ENCODE measurements around the gene ASIC2. TPM values are rescaled to one million over a fixed set of nuclear protein-coding genes. Genes with fewer than 3 reads are reported as not detected.

The ASIC2 gene
- total RNA-seq, 1 experiment from 2014 or later = not detected

DNA sequence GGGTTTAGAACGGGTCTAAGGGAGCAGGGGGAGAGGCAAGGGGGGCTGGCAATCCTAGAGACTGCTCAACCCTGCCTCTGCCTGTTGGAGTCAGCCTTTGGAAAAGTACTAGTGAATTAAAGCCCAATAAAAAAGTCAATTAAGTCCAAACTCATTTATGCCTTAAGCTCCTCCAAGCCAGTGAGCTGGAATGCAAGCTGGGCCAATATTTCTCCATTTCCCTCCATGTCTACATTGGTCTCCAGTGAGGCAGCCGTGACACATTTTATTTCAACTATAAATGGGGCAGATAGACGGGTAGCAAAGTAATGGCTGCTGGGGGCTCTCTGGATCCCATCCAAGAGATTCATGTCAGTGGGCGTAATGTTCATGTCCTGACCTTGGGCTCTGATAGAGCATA, 157.4 kb downstream of the ASIC2 start (continued):
- TF ChIP-seq ZNF274 (IDR thresholded peaks at IDR 0.05; ENCODE audit: low read depth, low read length) (no peak), RAD21 (IDR thresholded peaks at IDR 0.05; ENCODE audit: low read depth) (no peak)

DNA sequence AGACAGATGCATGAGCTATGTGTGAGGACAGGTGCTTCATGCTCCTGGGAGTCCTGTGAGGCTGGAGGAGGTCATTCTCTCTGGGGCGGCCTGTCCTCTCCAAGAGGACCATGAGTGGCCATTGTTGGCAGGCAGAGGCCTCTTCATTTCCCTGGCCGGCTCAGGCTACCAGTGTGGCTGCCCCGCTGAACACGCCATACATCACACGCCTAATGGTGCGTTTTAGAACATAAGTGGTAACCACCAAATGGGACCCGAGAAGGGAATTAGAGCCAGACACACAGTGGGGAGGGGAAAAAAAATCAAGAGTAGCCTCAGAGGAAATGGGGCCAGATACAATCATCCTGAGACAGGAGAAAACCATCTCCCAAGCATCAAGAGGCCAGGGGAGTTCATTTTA, 161.5 kb downstream of the ASIC2 start:
- no peak overlapping the region for H3K4me3 ChIP-seq (replicated peaks in 1 of 2; ENCODE audit: low read depth in 1 of 2, low read length in 2 of 2)
- ATAC-seq (no peak), DNase-seq (ENCODE audit: low read depth, low spot score) (no peak)
- no peaks in the 10 kb centered on the region for H3K79me2 ChIP-seq (ENCODE audit: insufficient read depth, low read length)
- no peaks in the 10 kb centered on the region for H3K9me2 ChIP-seq (ENCODE audit: insufficient read depth)
- H4K20me1 ChIP-seq (ENCODE audit: insufficient read depth) = no peaks in the 10 kb centered on the region
- BruUV-seq (replicated peaks) = no TSS peak
- CTCF ChIA-PET = no interaction called here
- RAD21 ChIA-PET (ENCODE audit: low non-redundant PET in 1 of 2, low total read pairs in 2 of 2, uncharacterized antibody in 2 of 2, unreplicated experiment in 2 of 2) = no interaction called here
- TF ChIP-seq ZFX (IDR thresholded peaks at IDR 0.05) = no peak
- TF ChIP-seq, protein P1, sequence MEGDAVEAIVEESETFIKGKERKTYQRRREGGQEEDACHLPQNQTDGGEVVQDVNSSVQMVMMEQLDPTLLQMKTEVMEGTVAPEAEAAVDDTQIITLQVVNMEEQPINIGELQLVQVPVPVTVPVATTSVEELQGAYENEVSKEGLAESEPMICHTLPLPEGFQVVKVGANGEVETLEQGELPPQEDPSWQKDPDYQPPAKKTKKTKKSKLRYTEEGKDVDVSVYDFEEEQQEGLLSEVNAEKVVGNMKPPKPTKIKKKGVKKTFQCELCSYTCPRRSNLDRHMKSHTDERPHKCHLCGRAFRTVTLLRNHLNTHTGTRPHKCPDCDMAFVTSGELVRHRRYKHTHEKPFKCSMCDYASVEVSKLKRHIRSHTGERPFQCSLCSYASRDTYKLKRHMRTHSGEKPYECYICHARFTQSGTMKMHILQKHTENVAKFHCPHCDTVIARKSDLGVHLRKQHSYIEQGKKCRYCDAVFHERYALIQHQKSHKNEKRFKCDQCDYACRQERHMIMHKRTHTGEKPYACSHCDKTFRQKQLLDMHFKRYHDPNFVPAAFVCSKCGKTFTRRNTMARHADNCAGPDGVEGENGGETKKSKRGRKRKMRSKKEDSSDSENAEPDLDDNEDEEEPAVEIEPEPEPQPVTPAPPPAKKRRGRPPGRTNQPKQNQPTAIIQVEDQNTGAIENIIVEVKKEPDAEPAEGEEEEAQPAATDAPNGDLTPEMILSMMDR (IDR thresholded peaks at IDR 0.05 in 2 of 3, conservative IDR thresholded peaks at IDR 0.05 in 1 of 3; ENCODE audit: borderline replicate concordance in 1 of 3, insufficient read depth in 1 of 3, low read depth in 2 of 3, low read length in 2 of 3) = no peak
- H3K27ac ChIP-seq (ENCODE audit: low read depth, low read length) = no peak overlapping the region
- H3K4me1 ChIP-seq (ENCODE audit: control insufficient read depth in 1 of 2, insufficient read depth in 2 of 2, low read length in 2 of 2) = no peaks in the 10 kb centered on the region
- H3K27me3 ChIP-seq (ENCODE audit: insufficient read depth, low read length) = peaks cover 55% of the 10 kb centered on the region
- intact Hi-C loops (cut with micrococcal nuclease) = no loop called here
- no peak overlapping the region for H2AFZ ChIP-seq (ENCODE audit: low read depth, low read length, poor library complexity, severe bottlenecking)
- H3K36me3 ChIP-seq (ENCODE audit: control insufficient read depth in 1 of 2, insufficient read depth in 2 of 2, low read length in 2 of 2) = no peaks in the 10 kb centered on the region
- POLR2A ChIA-PET = no interaction called here
- H3K9me3 ChIP-seq (ENCODE audit: control insufficient read depth in 1 of 2, insufficient read depth in 1 of 2, low read depth in 1 of 2, low read length in 2 of 2) = no peaks in the 10 kb centered on the region
- H3K4me2 ChIP-seq (ENCODE audit: low read length) = no peak overlapping the region
- no peak overlapping the region for H3K9ac ChIP-seq (ENCODE audit: low read length)

DNA sequence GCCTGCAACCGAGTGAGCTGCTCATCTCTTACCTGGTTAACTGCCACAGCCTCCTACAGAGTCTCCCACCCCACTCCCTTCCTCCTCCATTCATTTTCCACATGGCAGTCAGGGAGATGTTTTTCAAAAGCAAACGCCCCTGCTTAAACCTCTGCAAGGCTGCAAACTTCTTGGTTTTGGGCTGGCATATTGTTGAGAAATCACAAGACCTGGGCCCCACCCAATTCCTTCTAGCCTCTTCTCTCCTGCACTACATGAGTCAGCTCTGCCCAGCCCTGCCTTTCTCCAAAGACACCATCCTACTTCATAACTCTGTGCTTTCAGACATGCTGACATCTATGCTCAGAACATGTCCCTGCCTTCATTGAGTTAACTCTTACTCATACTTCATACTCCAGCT, 165.4 kb downstream of the ASIC2 start:
- no peak overlapping the region for H3K4me3 ChIP-seq (replicated peaks in 1 of 2; ENCODE audit: low read depth in 1 of 2, low read length in 2 of 2)
- H3K9ac ChIP-seq (ENCODE audit: low read length) = no peak overlapping the region
- H2AFZ ChIP-seq (ENCODE audit: low read depth, low read length, poor library complexity, severe bottlenecking) = no peak overlapping the region
- intact Hi-C loops (cut with micrococcal nuclease) = no loop called here
- H3K4me1 ChIP-seq (ENCODE audit: control insufficient read depth in 1 of 2, insufficient read depth in 2 of 2, low read length in 2 of 2) = no peaks in the 10 kb centered on the region
- ChIA-PET POLR2A (no interaction called here), RAD21 (ENCODE audit: low non-redundant PET in 1 of 2, low total read pairs in 2 of 2, uncharacterized antibody in 2 of 2, unreplicated experiment in 2 of 2) (no interaction called here), CTCF (no interaction called here)
- ATAC-seq (no peak), DNase-seq (ENCODE audit: low read depth, low spot score) (no peak)
- H3K9me2 ChIP-seq (ENCODE audit: insufficient read depth) = no peaks in the 10 kb centered on the region
- H3K79me2 ChIP-seq (ENCODE audit: insufficient read depth, low read length) = no peaks in the 10 kb centered on the region
- H4K20me1 ChIP-seq (ENCODE audit: insufficient read depth) = no peaks in the 10 kb centered on the region
- no peak overlapping the region for H3K27ac ChIP-seq (ENCODE audit: low read depth, low read length)
- H3K27me3 ChIP-seq (ENCODE audit: insufficient read depth, low read length) = peaks cover 48% of the 10 kb centered on the region
- no peaks in the 10 kb centered on the region for H3K9me3 ChIP-seq (ENCODE audit: control insufficient read depth in 1 of 2, insufficient read depth in 1 of 2, low read depth in 1 of 2, low read length in 2 of 2)
- no peaks in the 10 kb centered on the region for H3K36me3 ChIP-seq (ENCODE audit: control insufficient read depth in 1 of 2, insufficient read depth in 2 of 2, low read length in 2 of 2)
- no peak overlapping the region for H3K4me2 ChIP-seq (ENCODE audit: low read length)
- no TSS peak for BruUV-seq (replicated peaks)
- TF ChIP-seq RAD21 (IDR thresholded peaks at IDR 0.05; ENCODE audit: low read depth) = no peak
- TF ChIP-seq, protein P2, sequence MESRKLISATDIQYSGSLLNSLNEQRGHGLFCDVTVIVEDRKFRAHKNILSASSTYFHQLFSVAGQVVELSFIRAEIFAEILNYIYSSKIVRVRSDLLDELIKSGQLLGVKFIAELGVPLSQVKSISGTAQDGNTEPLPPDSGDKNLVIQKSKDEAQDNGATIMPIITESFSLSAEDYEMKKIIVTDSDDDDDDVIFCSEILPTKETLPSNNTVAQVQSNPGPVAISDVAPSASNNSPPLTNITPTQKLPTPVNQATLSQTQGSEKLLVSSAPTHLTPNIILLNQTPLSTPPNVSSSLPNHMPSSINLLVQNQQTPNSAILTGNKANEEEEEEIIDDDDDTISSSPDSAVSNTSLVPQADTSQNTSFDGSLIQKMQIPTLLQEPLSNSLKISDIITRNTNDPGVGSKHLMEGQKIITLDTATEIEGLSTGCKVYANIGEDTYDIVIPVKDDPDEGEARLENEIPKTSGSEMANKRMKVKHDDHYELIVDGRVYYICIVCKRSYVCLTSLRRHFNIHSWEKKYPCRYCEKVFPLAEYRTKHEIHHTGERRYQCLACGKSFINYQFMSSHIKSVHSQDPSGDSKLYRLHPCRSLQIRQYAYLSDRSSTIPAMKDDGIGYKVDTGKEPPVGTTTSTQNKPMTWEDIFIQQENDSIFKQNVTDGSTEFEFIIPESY (IDR thresholded peaks at IDR 0.05; ENCODE audit: extremely low read depth, insufficient replicate concordance, low read length) = no peak
- TF ChIP-seq, protein P3, sequence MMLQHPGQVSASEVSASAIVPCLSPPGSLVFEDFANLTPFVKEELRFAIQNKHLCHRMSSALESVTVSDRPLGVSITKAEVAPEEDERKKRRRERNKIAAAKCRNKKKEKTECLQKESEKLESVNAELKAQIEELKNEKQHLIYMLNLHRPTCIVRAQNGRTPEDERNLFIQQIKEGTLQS (IDR thresholded peaks at IDR 0.05) = no peak
- TF ChIP-seq ELF1 (IDR thresholded peaks at IDR 0.05; ENCODE audit: borderline replicate concordance, low read depth) = no peak
- TF ChIP-seq ZFX (IDR thresholded peaks at IDR 0.05) = no peak
- TF ChIP-seq SIN3A (IDR thresholded peaks at IDR 0.05; ENCODE audit: low read depth) = no peak
- TF ChIP-seq TCF7L2 (IDR thresholded peaks at IDR 0.05; ENCODE audit: borderline replicate concordance, extremely low read depth, insufficient read depth, insufficient read length) = no peak
- TF ChIP-seq CBX3 (IDR thresholded peaks at IDR 0.05; ENCODE audit: low read depth) = no peak
- TF ChIP-seq EGR1 (IDR thresholded peaks at IDR 0.05; ENCODE audit: low read depth) = no peak
